Central memory CD8-positive, alpha-beta T cell (primary cell): Measurements from ENCODE around the gene RPL21.
"Not testable (repeated sequence)": the region's sequence is repeated elsewhere in the genome, so short reads cannot be mapped to it uniquely, and the experiment has no call there.

Experiments
- ATAC-seq: fragments of 150-1000 bp; cut with Tn5 transposase; replicated peaks from 2 replicates; pipeline ENCODE4 v1.10.0; 2022; ENCODE audit warnings: mild to moderate bottlenecking, moderate FRiP score, moderate number of reproducible peaks; ENCODE audit not compliant: poor library complexity, severe bottlenecking; ENCODE audit errors: extremely low read depth
- DNase-seq, 2 donors: peaks; one replicate each; pipeline ENCODE4 v3.0.0; 2021; ENCODE audit warnings: low spot score in 2 of 2
- H3K27ac Mint-ChIP-seq: one replicate; pipeline ENCODE4 v1.8.0; 2022; ENCODE audit warnings: low read depth, mild to moderate bottlenecking, moderate library complexity, mixed read lengths
- H3K27me3 Mint-ChIP-seq: one replicate; pipeline ENCODE4 v1.8.0; 2022; ENCODE audit warnings: mixed read lengths
- H3K36me3 Mint-ChIP-seq: one replicate; pipeline ENCODE4 v1.8.0; 2022; ENCODE audit warnings: mild to moderate bottlenecking, moderate library complexity, mixed read lengths; ENCODE audit not compliant: insufficient read depth
- H3K4me1 Mint-ChIP-seq: one replicate; pipeline ENCODE4 v1.8.0; 2022; ENCODE audit warnings: mixed read lengths
- H3K4me3 Mint-ChIP-seq: one replicate; pipeline ENCODE4 v1.8.0; 2022; ENCODE audit warnings: mild to moderate bottlenecking, moderate library complexity, mixed read lengths
- H3K9me3 Mint-ChIP-seq: one replicate; pipeline ENCODE4 v1.8.0; 2022; ENCODE audit warnings: mixed read lengths

The RPL21 gene

GRCh38 chr13:27251166-27252091 lies at the start of gene RPL21:
Gene RPL21 (plus strand): TSS chr13:27251558. CDS start chr13:27253777, 2,219 bp downstream.
- DNase-seq (peak; percentile 91 to 94), ATAC-seq (peak; percentile 93)
- Mint-ChIP-seq H3K36me3 (peaks cover 53% of the 10 kb centered on the region), H3K9me3 (no peaks in the 10 kb centered on the region), H3K4me3 (peak within 1 kb of the TSS; percentile 96), H3K27me3 (no peaks in the 10 kb centered on the region), H3K27ac (peak within 1 kb of the TSS; percentile 99), H3K4me1 (peaks cover 41% of the 10 kb centered on the region)

DNA sequence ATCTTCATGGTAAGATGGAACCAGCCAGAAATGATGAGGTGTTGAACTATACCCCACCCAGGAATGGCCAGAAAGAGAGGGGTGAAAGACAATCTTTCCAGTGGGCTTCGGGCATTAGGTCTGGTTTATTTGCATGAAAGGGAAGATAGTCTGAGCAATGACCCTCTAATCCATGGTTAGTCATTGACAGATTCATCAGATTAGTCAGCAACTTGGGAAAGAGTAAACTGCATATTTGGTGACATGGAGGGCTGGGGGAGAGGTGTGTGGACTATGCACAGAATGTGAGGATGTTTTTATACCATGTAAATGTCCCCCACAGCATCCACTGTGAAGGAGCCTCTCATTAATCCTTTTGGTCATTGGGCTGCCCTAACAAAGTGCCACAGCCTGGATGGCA lies 49.7 kb upstream of the RPL21 start:
- DNase-seq (no peak), ATAC-seq (no peak)
- Mint-ChIP-seq H3K4me1 (no peaks in the 10 kb centered on the region), H3K36me3 (no peaks in the 10 kb centered on the region), H3K9me3 (no peaks in the 10 kb centered on the region), H3K4me3 (no peak overlapping the region), H3K27ac (no peak overlapping the region), H3K27me3 (peaks cover 1% of the 10 kb centered on the region)

GRCh38 chr13:27203186-27203585 lies 48.2 kb upstream of the RPL21 start:
- DNase-seq = no peak
- H3K27ac Mint-ChIP-seq = no peak overlapping the region
- no peaks in the 10 kb centered on the region for H3K27me3 Mint-ChIP-seq
- H3K9me3 Mint-ChIP-seq = no peaks in the 10 kb centered on the region
- no peak overlapping the region for H3K4me3 Mint-ChIP-seq
- H3K36me3 Mint-ChIP-seq = no peaks in the 10 kb centered on the region
- H3K4me1 Mint-ChIP-seq = no peaks in the 10 kb centered on the region
- no peak for ATAC-seq

DNA sequence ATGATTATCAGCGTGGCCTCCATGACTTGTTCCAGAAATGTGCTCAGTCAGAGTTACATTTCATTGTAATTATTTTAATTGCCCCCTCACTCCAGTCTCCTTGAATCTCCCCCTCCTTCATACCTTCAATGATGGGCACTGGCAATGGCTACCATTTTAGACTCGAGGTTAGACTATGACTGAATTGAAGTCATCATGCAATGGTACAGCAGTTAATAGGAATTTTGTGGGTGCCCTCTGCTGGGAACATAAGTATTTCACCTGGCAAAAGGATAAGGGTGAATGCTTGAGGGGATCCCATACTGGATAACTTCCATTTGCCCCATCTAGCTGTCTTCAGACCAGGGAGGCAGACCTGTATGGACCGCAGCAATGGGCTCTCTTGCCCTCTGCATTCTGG lies 47.5 kb upstream of the RPL21 start:
- ATAC-seq = no peak
- H3K9me3 Mint-ChIP-seq = no peaks in the 10 kb centered on the region
- H3K27me3 Mint-ChIP-seq = no peaks in the 10 kb centered on the region
- H3K27ac Mint-ChIP-seq = no peak overlapping the region
- H3K36me3 Mint-ChIP-seq = no peaks in the 10 kb centered on the region
- DNase-seq = no peak
- H3K4me3 Mint-ChIP-seq = no peak overlapping the region
- no peaks in the 10 kb centered on the region for H3K4me1 Mint-ChIP-seq

DNA sequence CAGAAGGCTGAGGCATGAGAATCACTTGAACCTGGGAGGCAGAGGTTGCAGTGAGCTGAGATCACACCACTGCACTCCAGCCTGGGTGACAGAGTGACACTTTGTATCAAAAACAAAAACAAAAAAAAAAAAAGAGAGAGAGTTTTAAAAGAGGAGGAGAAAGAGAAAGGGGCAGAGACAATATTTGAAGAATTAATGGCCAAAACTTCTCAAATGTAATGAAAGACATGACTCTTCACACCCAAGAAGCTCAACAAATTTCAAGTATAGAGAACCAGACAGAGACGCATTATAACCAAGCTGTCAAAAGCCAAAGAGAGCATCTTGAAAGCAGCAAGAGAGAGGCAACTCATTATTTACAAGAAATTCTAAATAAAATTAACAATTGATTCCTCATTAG lies 42.8 kb upstream of the RPL21 start:
- no peak for DNase-seq
- no peaks in the 10 kb centered on the region for H3K4me1 Mint-ChIP-seq
- no peaks in the 10 kb centered on the region for H3K36me3 Mint-ChIP-seq
- H3K27ac Mint-ChIP-seq = no peak overlapping the region
- no peak overlapping the region for H3K4me3 Mint-ChIP-seq
- H3K9me3 Mint-ChIP-seq = no peaks in the 10 kb centered on the region
- ATAC-seq = no peak
- H3K27me3 Mint-ChIP-seq = no peaks in the 10 kb centered on the region

GRCh38 chr13:27211271-27211670 lies 40.1 kb upstream of the RPL21 start:
- no peaks in the 10 kb centered on the region for H3K27me3 Mint-ChIP-seq
- no peaks in the 10 kb centered on the region for H3K36me3 Mint-ChIP-seq
- no peaks in the 10 kb centered on the region for H3K4me1 Mint-ChIP-seq
- no peaks in the 10 kb centered on the region for H3K9me3 Mint-ChIP-seq
- DNase-seq (no peak), ATAC-seq (no peak)
- no peak overlapping the region for H3K27ac Mint-ChIP-seq
- H3K4me3 Mint-ChIP-seq = no peak overlapping the region

- H3K4me1 Mint-ChIP-seq = no peaks in the 10 kb centered on the region
- H3K9me3 Mint-ChIP-seq = no peaks in the 10 kb centered on the region
- H3K36me3 Mint-ChIP-seq = no peaks in the 10 kb centered on the region
- ATAC-seq = no peak
- H3K27me3 Mint-ChIP-seq = no peaks in the 10 kb centered on the region
- no peak overlapping the region for H3K27ac Mint-ChIP-seq
- no peak for DNase-seq
- no peak overlapping the region for H3K4me3 Mint-ChIP-seq
Observed at GRCh38 chr13:27211771-27212364, 39.5 kb upstream of the RPL21 start.

DNA sequence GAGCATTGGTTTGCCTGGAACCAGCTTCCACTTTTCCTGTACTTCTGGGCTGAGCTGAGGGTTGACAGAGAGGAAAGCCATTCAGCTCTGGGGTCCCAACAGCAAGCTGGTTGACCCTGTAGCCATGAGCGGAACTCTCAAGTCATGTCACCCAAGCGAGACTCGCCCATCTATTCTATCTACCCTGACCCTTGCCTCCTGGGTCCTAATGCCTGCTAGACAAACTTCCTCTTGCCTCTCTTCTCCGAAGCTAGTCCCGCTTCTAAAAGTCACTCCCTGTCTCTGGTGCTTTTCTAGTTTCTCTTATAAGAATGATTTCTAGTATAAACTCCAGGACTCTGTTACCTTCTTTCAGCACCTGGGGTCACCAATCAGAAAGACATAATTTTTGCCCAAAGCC lies 38.0 kb upstream of the RPL21 start:
- H3K36me3 Mint-ChIP-seq, ATAC-seq, H3K27ac Mint-ChIP-seq: not testable (repeated sequence)

GRCh38 chr13:27217791-27218190 lies 33.6 kb upstream of the RPL21 start:
- H3K9me3 Mint-ChIP-seq, H3K4me1 Mint-ChIP-seq, H3K27ac Mint-ChIP-seq: not testable (repeated sequence)

More for the DNA sequence above, 38.0 kb upstream of the RPL21 start:
- not testable (repeated sequence) for DNase-seq, H3K27me3 Mint-ChIP-seq, H3K9me3 Mint-ChIP-seq, H3K4me3 Mint-ChIP-seq, H3K4me1 Mint-ChIP-seq

DNA sequence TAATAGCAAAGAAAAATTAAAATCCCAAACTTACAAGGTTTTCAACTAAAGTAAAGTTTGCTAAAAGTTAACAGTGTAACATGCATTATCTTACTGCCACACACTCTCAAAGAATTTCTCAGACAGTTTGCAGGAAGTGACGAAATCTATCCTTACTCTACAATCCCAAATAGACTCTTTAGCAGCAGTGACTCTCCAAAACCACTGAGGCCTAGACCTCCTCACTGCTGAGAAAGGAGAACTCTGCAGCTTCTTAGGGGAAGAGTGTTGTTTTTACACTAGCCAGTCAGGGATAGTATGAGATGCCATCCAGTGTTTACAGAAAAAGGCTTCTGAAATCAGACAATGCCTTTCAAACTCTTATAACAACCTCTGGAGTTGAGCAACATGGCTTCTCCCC lies 32.5 kb upstream of the RPL21 start:
- H3K36me3 Mint-ChIP-seq, H3K9me3 Mint-ChIP-seq, H3K4me1 Mint-ChIP-seq, DNase-seq, H3K4me3 Mint-ChIP-seq, ATAC-seq, H3K27ac Mint-ChIP-seq: not testable (repeated sequence)
- H3K27me3 Mint-ChIP-seq = peaks cover 43% of the 10 kb centered on the region

More at GRCh38 chr13:27217791-27218190, 33.6 kb upstream of the RPL21 start:
- not testable (repeated sequence) for H3K4me3 Mint-ChIP-seq, ATAC-seq, DNase-seq, H3K36me3 Mint-ChIP-seq
- peaks cover 33% of the 10 kb centered on the region for H3K27me3 Mint-ChIP-seq

GRCh38 chr13:27219611-27220010 lies 31.7 kb upstream of the RPL21 start:
- H3K4me3 Mint-ChIP-seq = no peak overlapping the region
- no peaks in the 10 kb centered on the region for H3K36me3 Mint-ChIP-seq
- no peaks in the 10 kb centered on the region for H3K4me1 Mint-ChIP-seq
- peaks cover 50% of the 10 kb centered on the region for H3K27me3 Mint-ChIP-seq
- no peak overlapping the region for H3K27ac Mint-ChIP-seq
- ATAC-seq = no peak
- DNase-seq = no peak
- H3K9me3 Mint-ChIP-seq = no peaks in the 10 kb centered on the region

DNA sequence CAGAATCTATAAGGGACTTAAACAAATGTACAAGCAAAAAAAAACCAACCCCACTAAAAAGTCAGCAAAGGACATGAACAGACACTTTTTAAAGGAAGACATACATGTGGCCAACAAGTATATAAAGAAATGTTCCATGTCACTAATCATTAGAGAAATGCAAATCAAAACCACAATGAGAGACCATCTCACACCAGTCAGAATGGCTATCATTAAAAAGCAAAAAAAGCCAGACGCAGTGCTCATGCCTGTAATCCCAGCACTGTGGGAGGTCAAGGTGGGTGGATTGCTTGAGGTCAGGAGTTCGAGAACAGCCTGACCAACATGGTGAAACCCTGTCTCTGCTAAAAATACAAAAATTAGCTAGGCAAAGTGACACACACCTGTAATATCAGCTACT lies 29.3 kb upstream of the RPL21 start:
- not testable (repeated sequence) for DNase-seq, H3K9me3 Mint-ChIP-seq, H3K4me1 Mint-ChIP-seq, H3K4me3 Mint-ChIP-seq, H3K36me3 Mint-ChIP-seq, ATAC-seq, H3K27ac Mint-ChIP-seq
- peaks cover 71% of the 10 kb centered on the region for H3K27me3 Mint-ChIP-seq

- Mint-ChIP-seq H3K4me3 (no peak overlapping the region), H3K27ac (no peak overlapping the region), H3K27me3 (peaks cover 58% of the 10 kb centered on the region), H3K9me3 (no peaks in the 10 kb centered on the region), H3K4me1 (no peaks in the 10 kb centered on the region), H3K36me3 (no peaks in the 10 kb centered on the region)
- ATAC-seq (no peak), DNase-seq (no peak)
Observed at GRCh38 chr13:27226991-27227390, 24.4 kb upstream of the RPL21 start.
